Omental fat pad (tissue), 4 donors: ENCODE measurements around the gene THBS1. TPM values are rescaled to one million over a fixed set of nuclear protein-coding genes. Genes with fewer than 3 reads are reported as not detected.

Source experiments
- ATAC-seq: fragments of 150-250 bp; one replicate; pipeline ENCODE4 v1.9.1; 2016; ENCODE audit warnings: mild to moderate bottlenecking, moderate library complexity; ENCODE audit not compliant: low FRiP score
- DNase-seq: peaks from one replicate; pipeline ENCODE4 v3.0.0-alpha.2; 2019; ENCODE audit warnings: low spot score
- total RNA-seq, 4 donors: library from RNA; depleted of rRNA; stranded (reverse); fragments of >200 nt; gene quantifications; one replicate each; pipeline ENCODE4 v1.1.0, GENCODE V29; 2016
- TF ChIP-seq, protein P1 (sequence below), 3 donors: fragments of 450-650 bp; IDR thresholded peaks; one replicate each; pipeline ENCODE4 v1.5.1; 2016 to 2017; ENCODE audit warnings: antibody characterized with exemption in 3 of 3, mild to moderate bottlenecking in 3 of 3, moderate library complexity in 2 of 3

The THBS1 gene
- total RNA-seq, 4 donors from 2014 or later, result 690 to 4,169 (median 2,356) TPM

DNA sequence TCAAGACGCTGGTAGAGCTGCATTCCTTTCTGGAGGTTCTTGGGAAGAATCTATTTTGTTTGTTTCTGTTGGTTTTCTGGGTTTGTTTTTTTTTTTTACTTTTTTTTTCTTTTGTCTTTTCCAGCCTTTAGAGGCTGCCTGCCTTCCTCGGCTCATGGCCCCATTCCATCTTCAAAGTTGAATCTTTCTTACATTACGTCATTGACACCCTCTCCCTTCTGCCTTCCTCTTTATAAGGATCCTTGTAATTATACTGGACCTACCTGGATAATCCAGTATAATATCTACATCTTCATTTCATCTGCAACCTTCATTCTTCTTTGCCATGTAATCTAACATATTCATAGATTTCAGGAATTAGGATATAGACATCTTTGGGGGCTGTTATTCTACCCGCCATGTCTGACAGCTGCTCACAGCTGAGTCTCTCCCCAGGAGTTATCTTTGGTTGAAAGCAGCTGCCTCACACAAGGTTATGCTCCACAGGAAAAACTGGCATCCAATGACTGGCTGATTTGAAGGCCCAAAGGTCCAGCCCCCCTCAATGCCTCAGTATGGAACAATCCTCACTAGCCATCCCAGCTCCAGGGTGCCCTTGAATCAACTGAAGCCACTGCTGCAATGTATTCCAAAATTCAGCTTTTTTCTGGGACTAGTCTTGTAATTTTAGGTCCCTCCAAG, 38.4 kb upstream of the THBS1 start:
- ATAC-seq (no peak), DNase-seq (no peak)

DNA sequence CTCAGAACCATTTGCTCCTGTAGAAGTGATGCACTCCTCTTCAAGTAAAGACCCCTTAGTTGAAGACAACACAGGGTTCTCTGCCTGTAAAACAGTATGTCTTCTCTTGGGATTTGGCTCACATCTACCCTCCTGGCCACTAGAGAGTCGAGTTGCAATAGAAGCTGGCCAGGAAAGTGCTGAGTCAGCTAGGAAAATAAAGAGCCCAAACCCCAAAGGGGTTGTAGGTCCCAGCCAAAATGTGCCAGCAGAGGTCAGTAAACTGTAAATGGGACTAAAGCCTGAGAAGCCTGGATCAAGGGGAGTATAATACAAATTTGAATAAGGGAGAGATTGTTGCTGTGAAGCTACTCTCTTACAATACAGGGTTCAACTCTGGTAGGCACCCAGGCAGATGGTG, 37.2 kb upstream of the THBS1 start:
- DNase-seq (no peak), ATAC-seq (no peak)
- TF ChIP-seq, protein P1, sequence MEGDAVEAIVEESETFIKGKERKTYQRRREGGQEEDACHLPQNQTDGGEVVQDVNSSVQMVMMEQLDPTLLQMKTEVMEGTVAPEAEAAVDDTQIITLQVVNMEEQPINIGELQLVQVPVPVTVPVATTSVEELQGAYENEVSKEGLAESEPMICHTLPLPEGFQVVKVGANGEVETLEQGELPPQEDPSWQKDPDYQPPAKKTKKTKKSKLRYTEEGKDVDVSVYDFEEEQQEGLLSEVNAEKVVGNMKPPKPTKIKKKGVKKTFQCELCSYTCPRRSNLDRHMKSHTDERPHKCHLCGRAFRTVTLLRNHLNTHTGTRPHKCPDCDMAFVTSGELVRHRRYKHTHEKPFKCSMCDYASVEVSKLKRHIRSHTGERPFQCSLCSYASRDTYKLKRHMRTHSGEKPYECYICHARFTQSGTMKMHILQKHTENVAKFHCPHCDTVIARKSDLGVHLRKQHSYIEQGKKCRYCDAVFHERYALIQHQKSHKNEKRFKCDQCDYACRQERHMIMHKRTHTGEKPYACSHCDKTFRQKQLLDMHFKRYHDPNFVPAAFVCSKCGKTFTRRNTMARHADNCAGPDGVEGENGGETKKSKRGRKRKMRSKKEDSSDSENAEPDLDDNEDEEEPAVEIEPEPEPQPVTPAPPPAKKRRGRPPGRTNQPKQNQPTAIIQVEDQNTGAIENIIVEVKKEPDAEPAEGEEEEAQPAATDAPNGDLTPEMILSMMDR (IDR thresholded peaks at IDR 0.05), result no peak

More for the DNA sequence above, 38.4 kb upstream of the THBS1 start:
- TF ChIP-seq, protein P1 (IDR thresholded peaks at IDR 0.05), result no peak

- TF ChIP-seq, protein P1 (IDR thresholded peaks at IDR 0.05), result no peak
- ATAC-seq (no peak), DNase-seq (no peak)
These were observed 34.0 kb upstream of the THBS1 start for GRCh38 chr15:39546842-39547241.

DNA sequence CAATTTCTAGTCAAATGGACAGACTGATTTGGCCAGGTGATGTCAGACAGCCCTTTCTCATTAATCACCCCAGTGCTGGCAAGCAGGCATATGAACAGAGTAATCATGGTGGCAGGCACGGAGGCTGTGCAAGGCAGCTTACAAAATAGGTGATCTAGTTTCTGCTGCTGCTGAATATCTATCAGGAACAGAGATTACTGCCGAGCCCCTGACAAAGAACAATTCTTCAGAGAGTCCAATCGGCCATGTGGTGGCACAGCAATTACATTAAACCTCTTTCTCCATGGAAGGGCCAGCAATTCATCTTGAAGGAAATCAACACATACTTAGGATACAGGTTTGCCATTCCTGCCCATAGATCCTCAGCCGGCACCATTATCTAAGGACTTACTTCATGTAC, 32.3 kb upstream of the THBS1 start:
- no peak for DNase-seq
- TF ChIP-seq, protein P1 (IDR thresholded peaks at IDR 0.05), result no peak

DNA sequence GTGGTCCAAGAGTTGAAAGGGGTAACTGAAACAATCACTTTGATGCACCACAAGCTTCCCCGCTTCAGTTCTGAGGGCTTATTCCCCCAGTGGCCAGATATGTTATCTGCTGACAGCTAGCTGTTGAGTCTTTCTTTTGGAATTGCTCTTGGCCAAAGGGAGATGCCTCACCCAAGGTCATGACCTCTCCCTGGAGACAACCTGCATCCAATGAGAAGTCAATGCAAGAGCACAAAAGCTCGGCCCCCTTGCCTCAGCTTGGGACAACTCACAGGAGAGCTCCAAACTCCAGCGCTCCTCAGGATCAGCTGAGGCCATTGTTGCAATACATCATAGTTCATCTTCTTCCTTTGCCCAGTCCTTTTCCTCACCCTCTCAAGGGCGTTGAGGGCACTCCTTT, 31.0 kb upstream of the THBS1 start:
- TF ChIP-seq, protein P1 (IDR thresholded peaks at IDR 0.05), result no peak
- no peak for DNase-seq
- ATAC-seq, result no peak

More for the DNA sequence above, 32.3 kb upstream of the THBS1 start:
- ATAC-seq, result no peak

GRCh38 chr15:39551476-39551875, 29.4 kb upstream of the THBS1 start:
- no peak for DNase-seq
- TF ChIP-seq, protein P1 (IDR thresholded peaks at IDR 0.05), result no peak
- no peak for ATAC-seq

GRCh38 chr15:39552556-39552955, 28.3 kb upstream of the THBS1 start:
- ATAC-seq, result no peak
- DNase-seq, result no peak
- TF ChIP-seq, protein P1 (IDR thresholded peaks at IDR 0.05), result no peak
